Endometrial microvascular endothelial cells (primary cell): ENCODE measurements around the gene GPR152. TPM values are rescaled to one million over a fixed set of nuclear protein-coding genes. Genes with fewer than 3 reads are reported as not detected.
"Not testable (repeated sequence)": the region's sequence is repeated elsewhere in the genome, so short reads cannot be mapped to it uniquely, and the experiment has no call there.

Source experiments
- in situ Hi-C: cut with HindIII; loops from 2 replicates; pipeline ENCODE4 v1.10.0; 2017; ENCODE audit warnings: low sequenced_read_pairs, low pct_unique_long_range_greater_than_20kb; ENCODE audit errors: inconsistent ontology term
- total RNA-seq: library from RNA; depleted of rRNA; stranded (reverse); fragments of >200 nt; gene quantifications from one replicate; pipeline ENCODE4 v1.2.3, GENCODE V29; 2015; ENCODE audit errors: inconsistent ontology term

Gene GPR152
- total RNA-seq, 1 donor from 2014 or later, result not detected

DNA sequence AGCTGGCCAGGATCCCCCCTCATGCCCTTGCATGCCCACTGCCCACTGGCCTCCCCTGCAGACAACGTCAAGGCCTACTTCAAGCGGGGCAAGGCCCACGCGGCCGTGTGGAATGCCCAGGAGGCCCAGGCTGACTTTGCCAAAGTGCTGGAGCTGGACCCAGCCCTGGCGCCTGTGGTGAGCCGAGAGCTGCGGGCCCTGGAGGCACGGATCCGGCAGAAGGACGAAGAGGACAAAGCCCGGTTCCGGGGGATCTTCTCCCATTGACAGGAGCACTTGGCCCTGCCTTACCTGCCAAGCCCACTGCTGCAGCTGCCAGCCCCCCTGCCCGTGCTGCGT lies 38.2 kb upstream of the GPR152 start:
- in situ Hi-C loops, result no loop called here

- in situ Hi-C loops, result no loop called here
These were observed 37.6 kb upstream of the GPR152 start for GRCh38 chr11:67489885-67490726.

DNA sequence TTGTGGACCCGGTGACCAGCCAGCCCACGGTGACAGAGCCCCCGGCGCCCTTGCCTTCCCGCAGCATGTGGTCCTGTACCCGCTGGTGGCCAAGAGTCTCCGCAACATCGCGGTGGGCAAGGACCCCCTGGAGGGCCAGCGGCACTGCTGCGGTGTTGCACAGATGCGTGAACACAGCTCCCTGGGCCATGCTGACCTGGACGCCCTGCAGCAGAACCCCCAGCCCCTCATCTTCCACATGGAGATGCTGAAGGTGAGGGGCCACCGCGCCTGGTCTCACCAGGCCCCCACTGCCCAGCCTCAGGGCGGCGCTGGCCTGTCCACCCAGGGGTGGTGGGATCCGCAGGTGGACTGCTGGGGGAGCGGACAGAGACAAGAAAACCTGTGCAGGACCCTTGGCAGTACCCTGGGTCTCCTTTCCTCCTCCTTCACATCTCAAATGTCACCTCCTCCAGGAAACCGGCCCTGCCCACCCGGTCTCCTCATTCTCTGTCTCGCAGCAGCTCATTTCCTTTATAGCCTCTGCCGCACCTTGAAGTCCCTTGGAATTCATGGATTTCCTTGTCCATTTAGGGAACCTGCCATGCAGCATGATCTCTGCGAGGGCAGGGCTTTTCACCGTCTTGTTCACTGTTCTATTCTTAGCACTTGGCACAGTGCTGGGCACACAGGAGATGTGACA lies 36.8 kb upstream of the GPR152 start:
- in situ Hi-C loops, result no loop called here

DNA sequence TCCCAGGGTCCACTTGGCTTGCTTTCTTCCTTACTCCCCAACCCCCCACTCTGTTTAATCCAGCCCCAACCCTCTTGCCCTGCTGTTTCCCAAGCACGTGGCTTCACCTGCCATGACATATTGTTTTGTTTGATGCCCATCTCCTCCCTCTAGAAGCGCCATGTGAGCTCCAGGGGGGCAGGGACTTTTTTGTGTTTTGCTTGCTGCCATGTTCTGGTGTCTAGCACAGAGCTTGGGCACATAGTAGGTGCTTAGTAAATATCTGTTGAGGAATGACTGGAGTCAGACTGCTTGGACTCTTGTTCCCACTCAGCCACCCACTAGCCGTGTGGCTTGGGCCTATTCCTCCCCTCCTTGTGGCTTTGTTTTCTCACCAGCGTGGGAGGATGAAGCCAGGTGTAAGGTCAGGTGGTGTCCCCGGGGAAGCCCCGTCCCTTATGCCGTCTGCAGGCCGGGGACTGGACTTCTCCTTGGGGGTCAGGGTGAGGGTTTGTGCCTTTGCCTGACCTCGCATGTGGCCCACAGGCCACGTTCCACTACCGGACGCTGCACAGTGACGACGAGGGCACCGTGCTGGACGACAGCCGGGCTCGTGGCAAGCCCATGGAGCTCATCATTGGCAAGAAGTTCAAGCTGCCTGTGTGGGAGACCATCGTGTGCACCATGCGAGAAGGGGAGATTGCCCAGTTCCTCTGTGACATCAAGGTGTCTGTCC lies 34.1 kb upstream of the GPR152 start:
- in situ Hi-C loops, result no loop called here

- in situ Hi-C loops, result not testable (repeated sequence)
These were observed 33.4 kb upstream of the GPR152 start for GRCh38 chr11:67485873-67486361.

DNA sequence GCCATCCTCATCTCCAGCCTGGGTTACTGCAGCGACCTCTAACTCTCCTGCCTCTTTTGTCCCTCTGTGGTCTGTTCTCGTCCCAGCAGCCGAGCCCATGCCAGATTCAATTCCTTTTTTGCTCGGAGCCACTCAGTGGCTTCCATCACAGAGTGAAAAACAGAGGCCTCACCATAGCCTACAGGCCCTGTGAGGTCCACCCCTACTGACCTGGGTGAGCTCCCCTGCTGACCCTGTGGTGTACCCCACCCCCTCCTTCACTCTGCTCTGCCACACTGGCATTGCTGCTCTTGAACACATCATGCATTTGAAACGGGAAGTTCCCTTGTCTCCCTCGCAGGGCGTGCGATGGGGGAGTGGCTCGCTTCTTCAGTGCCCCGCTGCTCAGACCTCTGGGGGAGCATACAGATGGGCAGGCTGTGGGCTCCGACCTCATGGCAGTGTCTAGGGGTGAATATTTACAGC lies 32.4 kb upstream of the GPR152 start:
- in situ Hi-C loops, result no loop called here

DNA sequence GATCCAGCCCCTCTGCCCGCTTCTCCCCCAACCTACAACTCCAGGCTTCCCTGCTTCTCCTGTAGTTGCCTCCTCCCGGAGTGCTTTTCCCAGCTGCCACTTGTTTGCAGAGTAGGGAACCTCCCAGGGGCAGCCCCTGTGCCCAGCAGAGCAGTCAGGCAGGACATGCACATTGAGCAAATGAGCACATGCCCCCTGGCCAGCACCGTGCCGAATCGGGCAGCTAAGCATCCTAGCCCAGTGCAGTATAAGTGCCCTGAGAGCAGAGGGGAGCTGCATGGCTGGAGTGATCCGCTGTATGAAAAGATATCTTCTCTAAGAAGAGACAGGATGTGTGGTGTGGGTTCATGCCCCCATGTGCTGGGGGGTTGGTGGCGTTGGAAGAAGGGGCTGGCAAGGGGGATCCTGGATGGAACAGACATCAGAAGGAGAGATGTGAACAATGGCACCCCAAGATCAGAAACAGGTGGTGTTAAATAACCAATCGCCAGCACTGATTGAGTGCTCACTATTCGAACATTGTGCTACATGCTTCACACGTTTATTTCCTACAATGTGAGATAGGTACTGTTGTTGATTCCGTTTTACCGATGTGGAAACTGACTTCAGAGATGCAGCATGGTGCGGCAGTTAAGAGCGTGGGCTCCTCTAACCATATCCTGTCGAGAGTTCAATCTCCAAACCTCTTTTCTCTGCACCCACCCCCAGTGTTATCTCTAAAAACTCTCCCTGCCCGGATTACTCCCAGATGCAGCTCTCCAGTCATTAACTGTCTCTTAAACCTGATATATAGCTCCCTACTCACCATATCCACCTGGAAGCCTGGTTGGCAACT lies 31.5 kb upstream of the GPR152 start:
- in situ Hi-C loops, result no loop called here

- in situ Hi-C loops, result no loop called here
These were observed 30.6 kb upstream of the GPR152 start, which contains the start of gene AIP for GRCh38 chr11:67482827-67483798. Gene AIP, plus strand, starts transcription at chr11:67483026. Its CDS starts 133 bp downstream, at chr11:67483159.

DNA sequence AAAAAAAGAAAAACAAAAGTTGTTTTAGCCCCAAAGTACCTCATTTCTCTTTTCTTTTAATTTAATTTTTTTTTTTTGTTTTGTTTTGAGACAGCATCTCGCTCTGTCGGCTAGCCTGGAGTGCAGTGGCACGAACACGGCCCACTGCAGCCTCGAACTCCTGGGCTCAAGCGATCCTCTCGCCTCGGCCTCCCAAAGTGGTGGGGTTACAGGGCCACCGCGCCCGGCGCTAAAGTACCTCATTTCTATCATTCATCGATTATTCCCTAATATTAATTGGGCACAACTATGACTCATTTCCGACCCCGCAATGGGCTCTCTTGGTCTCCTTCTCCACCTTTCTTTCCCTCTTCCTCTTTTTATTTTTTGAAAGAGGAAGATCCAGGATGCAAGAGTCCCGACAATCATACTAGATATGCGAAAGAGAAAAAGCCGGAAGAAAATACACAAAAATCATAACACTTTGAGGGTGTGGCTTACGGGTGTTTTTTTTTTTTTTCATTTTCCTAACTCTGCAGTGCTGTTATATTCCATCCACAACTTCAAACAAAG lies 29.8 kb upstream of the GPR152 start:
- in situ Hi-C loops, result no loop called here

GRCh38 chr11:67477344-67478050 lies 25.0 kb upstream of the GPR152 start:
- in situ Hi-C loops, result not testable (repeated sequence)

GRCh38 chr11:67476692-67477091 lies 24.2 kb upstream of the GPR152 start:
- in situ Hi-C loops, result not testable (repeated sequence)

DNA sequence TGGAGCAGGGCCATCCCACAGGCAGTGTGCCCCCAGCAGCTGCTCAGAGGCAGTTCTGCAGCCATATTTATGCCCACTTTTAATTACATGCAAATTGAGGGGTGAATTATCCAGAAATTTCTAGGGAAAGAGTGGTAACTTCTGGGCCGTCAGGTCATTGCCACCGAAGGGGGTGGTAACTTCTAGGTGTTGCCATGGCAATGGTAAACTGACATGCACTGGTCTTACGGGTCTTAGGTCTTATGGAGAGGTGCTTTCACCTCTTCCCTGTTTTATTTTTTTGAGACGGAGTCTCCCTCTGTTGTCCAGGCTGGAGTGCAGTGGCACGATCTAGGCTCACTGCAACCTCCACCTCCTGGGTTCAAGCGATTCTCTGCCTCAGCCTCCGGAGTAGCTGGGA lies 20.4 kb upstream of the GPR152 start:
- in situ Hi-C loops, result no loop called here

DNA sequence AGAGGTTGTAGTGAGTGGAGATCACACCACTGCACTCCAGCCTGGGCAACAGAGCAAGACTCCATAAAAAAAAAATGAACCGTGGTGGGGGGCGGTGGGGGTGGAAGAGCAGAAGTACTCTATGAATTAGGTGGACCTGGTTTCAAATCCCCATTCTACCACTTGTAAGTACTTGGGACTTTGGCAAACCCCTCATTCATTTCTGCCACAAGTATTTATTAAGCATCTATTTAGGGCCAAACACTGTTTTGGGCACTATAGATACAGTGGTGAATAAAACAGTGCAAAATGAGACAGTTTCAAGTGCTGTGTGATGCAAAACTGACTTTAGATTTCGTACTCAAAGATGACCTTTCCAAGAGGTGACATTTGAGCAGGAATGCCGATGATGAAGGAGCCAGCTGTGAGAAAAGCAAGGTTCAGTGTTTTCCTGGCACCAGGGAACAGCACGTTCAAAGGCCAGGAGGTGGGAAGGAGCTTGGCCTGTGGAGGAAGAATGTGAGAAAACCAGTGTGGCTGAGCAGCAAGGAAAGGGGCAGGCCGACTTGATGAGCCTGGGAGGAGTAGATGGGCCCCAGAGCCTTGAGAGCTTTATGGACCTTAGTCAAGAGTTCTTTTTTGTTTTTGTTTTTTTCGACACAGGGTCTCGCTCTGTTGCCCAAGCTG lies 17.9 kb upstream of the GPR152 start:
- in situ Hi-C loops, result no loop called here

- in situ Hi-C loops, result no loop called here
These were observed 16.9 kb upstream of the GPR152 start for GRCh38 chr11:67469508-67469811.

- in situ Hi-C loops, result no loop called here
These were observed 16.4 kb upstream of the GPR152 start, which contains the start of gene TMEM134 for GRCh38 chr11:67468759-67469507. Gene TMEM134, minus strand, starts transcription at chr11:67469251. Its CDS starts 59 bp downstream, at chr11:67469192.

DNA sequence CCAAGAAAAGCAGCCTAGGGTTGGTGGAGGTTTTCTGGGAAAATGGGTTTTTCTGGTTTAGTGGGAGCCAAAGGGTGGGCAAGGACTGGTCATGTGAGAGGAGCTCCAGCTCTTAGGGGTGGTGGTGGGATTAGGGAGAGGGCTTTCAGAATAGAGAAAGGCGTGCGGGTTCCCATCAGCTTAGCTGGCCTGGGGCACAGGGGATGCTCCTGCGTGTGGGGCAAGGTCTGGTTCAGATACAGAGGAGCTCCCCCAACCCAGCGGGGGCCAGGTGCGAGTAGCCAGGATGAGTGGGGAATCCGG lies 15.9 kb upstream of the GPR152 start:
- in situ Hi-C loops, result no loop called here
